ENCODE data around the gene SH3PXD2A.

DNA sequence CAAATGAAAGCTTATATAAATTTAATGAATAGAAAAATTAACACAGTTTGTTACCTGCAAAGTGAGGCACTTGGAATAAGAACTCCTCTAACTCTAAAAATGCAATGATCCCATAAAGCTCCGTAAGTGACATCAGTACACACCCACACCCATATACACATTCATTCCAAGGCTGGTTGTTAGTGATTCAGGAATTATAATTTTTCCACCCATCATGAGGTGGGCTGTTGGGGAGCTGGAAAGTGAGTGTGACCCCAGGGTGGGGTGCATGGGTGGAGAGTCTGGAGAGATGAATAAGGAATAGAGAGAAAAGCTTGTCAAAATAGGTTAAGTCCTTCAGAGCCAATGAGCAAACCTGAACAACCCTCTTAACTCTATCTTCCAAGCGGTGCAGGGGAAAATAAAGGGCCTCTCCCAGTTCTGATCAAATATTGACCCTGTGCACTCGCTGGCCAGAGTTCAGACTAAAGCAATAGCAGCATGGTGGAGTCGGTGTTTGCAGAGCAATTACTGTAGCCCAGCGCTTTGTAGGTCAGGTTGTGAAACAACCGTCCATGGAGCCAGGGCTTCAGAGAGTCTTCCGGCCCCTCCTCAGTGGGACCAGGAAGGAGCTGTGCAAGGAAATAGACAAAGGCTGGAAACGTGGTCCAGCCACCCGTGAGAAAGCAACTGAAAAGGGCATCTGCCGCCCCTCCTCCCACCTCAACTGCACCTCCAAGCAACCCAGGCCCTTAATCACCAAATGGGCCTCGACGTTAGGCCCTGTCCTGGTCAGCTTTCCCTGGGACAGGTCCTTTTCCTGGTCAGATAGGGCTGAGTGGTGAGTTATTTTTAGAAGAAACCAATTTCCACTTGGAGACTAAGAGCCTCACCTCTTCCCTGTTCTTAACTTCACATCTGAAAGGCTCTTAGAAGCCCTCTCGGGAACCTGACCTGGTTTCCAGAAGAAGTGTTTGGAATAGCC, 61.2 kb downstream of the SH3PXD2A start:
- no peak for TF ChIP-seq POLR2A (IDR thresholded peaks at IDR 0.05)
- TF ChIP-seq, protein P1, sequence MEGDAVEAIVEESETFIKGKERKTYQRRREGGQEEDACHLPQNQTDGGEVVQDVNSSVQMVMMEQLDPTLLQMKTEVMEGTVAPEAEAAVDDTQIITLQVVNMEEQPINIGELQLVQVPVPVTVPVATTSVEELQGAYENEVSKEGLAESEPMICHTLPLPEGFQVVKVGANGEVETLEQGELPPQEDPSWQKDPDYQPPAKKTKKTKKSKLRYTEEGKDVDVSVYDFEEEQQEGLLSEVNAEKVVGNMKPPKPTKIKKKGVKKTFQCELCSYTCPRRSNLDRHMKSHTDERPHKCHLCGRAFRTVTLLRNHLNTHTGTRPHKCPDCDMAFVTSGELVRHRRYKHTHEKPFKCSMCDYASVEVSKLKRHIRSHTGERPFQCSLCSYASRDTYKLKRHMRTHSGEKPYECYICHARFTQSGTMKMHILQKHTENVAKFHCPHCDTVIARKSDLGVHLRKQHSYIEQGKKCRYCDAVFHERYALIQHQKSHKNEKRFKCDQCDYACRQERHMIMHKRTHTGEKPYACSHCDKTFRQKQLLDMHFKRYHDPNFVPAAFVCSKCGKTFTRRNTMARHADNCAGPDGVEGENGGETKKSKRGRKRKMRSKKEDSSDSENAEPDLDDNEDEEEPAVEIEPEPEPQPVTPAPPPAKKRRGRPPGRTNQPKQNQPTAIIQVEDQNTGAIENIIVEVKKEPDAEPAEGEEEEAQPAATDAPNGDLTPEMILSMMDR (IDR thresholded peaks at IDR 0.05) = no peak
